ENCODE data around the gene PFKFB4. TPM values are rescaled to one million over a fixed set of nuclear protein-coding genes. Genes with fewer than 3 reads are reported as not detected.

PFKFB4 gene
- total RNA-seq, 1 donor from 2014 or later, result 11.5 TPM

- H3K4me3 Mint-ChIP-seq (ENCODE audit: unreplicated experiment), result no peak overlapping the region
- TF ChIP-seq CTCF (IDR thresholded peaks at IDR 0.05; ENCODE audit: unreplicated experiment), result no peak
- H3K9me3 Mint-ChIP-seq (ENCODE audit: unreplicated experiment), result no peaks in the 10 kb centered on the region
- DNase-seq (ENCODE audit: low spot score), result no peak
- peaks cover 18% of the 10 kb centered on the region for H3K27me3 Mint-ChIP-seq (ENCODE audit: unreplicated experiment)
- H3K27ac Mint-ChIP-seq (ENCODE audit: unreplicated experiment), result no peak overlapping the region
- H3K36me3 Mint-ChIP-seq (ENCODE audit: low read depth, unreplicated experiment), result peaks cover 8% of the 10 kb centered on the region
- H3K4me1 Mint-ChIP-seq (ENCODE audit: unreplicated experiment), result no peaks in the 10 kb centered on the region
These were observed 39.0 kb upstream of the PFKFB4 start for GRCh38 chr3:48595526-48596121.

DNA sequence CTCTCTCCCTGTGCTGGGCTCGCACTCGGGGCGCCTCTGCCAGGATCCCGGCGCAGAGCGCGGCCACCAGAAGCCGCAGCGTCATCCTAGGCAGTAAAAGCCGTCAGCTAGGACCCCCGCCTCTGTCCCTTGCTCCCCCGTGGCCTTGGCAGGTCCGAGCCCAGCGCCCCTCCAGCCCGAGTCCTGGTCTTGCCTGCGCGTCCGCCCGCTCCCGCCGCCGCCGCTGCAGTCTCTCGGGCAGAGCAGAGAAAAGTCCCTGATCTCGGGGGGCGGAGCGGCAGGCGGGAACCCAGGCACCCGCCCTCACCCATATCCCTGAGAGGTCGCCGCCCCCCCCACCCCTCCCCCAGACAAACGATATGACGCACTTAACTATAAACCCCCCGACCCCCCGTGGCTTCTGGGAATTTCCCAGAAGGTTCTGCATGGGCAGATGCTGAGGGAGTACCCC lies 38.5 kb upstream of the PFKFB4 start, which contains the start of gene COL7A1:
TSS of gene COL7A1 (minus strand) at position 255 of the 451 bp plus-strand sequence. CDS start at position 85, 170 bp downstream.
- Mint-ChIP-seq H3K36me3 (ENCODE audit: low read depth, unreplicated experiment) (peaks cover 8% of the 10 kb centered on the region), H3K4me3 (ENCODE audit: unreplicated experiment) (no peak within 1 kb of the TSS), H3K27ac (ENCODE audit: unreplicated experiment) (no peak within 1 kb of the TSS), H3K9me3 (ENCODE audit: unreplicated experiment) (no peaks in the 10 kb centered on the region), H3K4me1 (ENCODE audit: unreplicated experiment) (no peaks in the 10 kb centered on the region), H3K27me3 (ENCODE audit: unreplicated experiment) (peaks cover 19% of the 10 kb centered on the region)
- no peak for DNase-seq (ENCODE audit: low spot score)
- no peak for TF ChIP-seq CTCF (IDR thresholded peaks at IDR 0.05; ENCODE audit: unreplicated experiment)

DNA sequence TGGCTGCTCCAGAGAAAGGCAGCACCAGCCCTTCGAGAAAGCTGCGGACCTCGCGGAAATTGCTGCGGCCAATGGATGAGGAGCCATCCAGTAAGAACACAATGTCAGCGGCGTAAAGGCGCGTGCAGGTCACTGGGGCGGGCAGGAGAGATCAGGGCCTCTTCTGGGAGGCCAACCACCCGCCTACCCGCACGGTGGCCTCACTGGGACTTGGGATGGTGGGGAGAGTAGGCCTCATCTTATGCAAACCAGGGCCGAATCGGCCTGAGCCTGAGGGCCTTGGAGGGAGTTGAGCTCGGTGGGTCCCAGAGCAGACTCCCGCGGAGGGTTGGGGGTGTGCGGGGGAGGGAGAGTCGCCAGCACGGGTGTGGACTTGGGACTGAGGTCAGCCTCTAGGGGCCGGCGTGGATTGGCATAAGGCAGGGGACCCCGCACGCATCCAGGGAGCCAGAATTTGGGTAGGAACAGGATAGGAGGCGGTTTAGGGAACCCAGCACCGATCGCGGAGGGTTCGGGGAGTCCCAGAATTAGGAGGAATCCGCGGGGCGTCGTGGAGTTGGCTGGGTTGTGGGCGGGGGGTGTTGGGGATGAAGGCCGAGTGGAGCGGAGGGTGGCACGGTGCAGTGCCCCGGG lies 37.9 kb upstream of the PFKFB4 start:
- Mint-ChIP-seq H3K4me3 (ENCODE audit: unreplicated experiment) (no peak overlapping the region), H3K27ac (ENCODE audit: unreplicated experiment) (no peak overlapping the region), H3K27me3 (ENCODE audit: unreplicated experiment) (peaks cover 22% of the 10 kb centered on the region), H3K36me3 (ENCODE audit: low read depth, unreplicated experiment) (peaks cover 11% of the 10 kb centered on the region), H3K4me1 (ENCODE audit: unreplicated experiment) (peaks cover 3% of the 10 kb centered on the region), H3K9me3 (ENCODE audit: unreplicated experiment) (no peaks in the 10 kb centered on the region)
- no peak for DNase-seq (ENCODE audit: low spot score)
- no peak for TF ChIP-seq CTCF (IDR thresholded peaks at IDR 0.05; ENCODE audit: unreplicated experiment)

GRCh38 chr3:48593337-48593736 lies 36.7 kb upstream of the PFKFB4 start:
- Mint-ChIP-seq H3K36me3 (ENCODE audit: low read depth, unreplicated experiment) (peaks cover 11% of the 10 kb centered on the region), H3K9me3 (ENCODE audit: unreplicated experiment) (no peaks in the 10 kb centered on the region), H3K4me3 (ENCODE audit: unreplicated experiment) (no peak overlapping the region), H3K4me1 (ENCODE audit: unreplicated experiment) (peaks cover 3% of the 10 kb centered on the region), H3K27ac (ENCODE audit: unreplicated experiment) (no peak overlapping the region), H3K27me3 (ENCODE audit: unreplicated experiment) (peaks cover 23% of the 10 kb centered on the region)
- TF ChIP-seq CTCF (IDR thresholded peaks at IDR 0.05; ENCODE audit: unreplicated experiment), result no peak
- DNase-seq (ENCODE audit: low spot score), result no peak

DNA sequence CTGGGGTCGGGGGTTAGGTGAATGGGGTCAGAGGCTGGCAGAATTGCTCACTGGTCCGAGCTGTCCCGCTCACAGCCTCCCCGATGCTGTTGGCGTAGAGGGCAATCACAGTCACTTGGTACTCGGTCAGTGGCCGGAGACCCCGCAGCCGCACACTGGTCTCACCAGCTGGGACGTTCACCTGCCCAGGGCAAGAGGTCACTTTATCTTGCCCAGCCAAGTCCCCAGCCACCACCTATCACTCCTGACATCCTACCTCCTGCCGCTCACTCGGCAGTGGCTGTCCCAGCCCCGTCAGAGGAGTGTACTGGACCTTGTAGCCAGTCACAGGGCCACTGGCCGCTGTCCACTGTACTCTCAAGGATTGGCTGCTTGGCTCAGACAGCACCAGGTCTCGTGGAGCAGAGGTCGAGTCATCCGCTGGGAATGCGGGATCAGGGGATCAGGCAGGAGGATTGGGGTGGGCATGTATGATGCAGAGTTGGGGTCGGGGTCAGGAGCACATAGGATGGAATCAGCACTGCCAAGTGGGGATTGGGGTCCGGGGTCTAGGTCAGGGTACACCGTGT lies 36.0 kb upstream of the PFKFB4 start:
- H3K27ac Mint-ChIP-seq (ENCODE audit: unreplicated experiment), result no peak overlapping the region
- H3K36me3 Mint-ChIP-seq (ENCODE audit: low read depth, unreplicated experiment), result peaks cover 11% of the 10 kb centered on the region
- H3K4me3 Mint-ChIP-seq (ENCODE audit: unreplicated experiment), result no peak overlapping the region
- peaks cover 23% of the 10 kb centered on the region for H3K27me3 Mint-ChIP-seq (ENCODE audit: unreplicated experiment)
- no peak for TF ChIP-seq CTCF (IDR thresholded peaks at IDR 0.05; ENCODE audit: unreplicated experiment)
- no peak for DNase-seq (ENCODE audit: low spot score)
- no peaks in the 10 kb centered on the region for H3K9me3 Mint-ChIP-seq (ENCODE audit: unreplicated experiment)
- peaks cover 3% of the 10 kb centered on the region for H3K4me1 Mint-ChIP-seq (ENCODE audit: unreplicated experiment)
